Fibroblast of skin of right biceps (primary cell): ENCODE data around the gene C22orf31.
"Not testable (repeated sequence)": the region's sequence is repeated elsewhere in the genome, so short reads cannot be mapped to it uniquely, and the experiment has no call there.

ENCODE experiments used
- DNase-seq: peaks from one replicate; pipeline ENCODE4 v3.0.0-alpha.2; 2013

The C22orf31 gene

GRCh38 chr22:29053048-29053702, 8.5 kb downstream of the C22orf31 start:
- DNase-seq, result no peak

- no peak for DNase-seq
These were observed 11.2 kb downstream of the C22orf31 start for GRCh38 chr22:29050457-29050856.

GRCh38 chr22:29049655-29050263, 11.9 kb downstream of the C22orf31 start:
- DNase-seq, result no peak

GRCh38 chr22:29048822-29049654, 12.6 kb downstream of the C22orf31 start:
- DNase-seq, result no peak

- peak; percentile 80 for DNase-seq
These were observed 16.9 kb downstream of the C22orf31 start for GRCh38 chr22:29044657-29045176.

- DNase-seq, result peak; percentile 73
These were observed 17.6 kb downstream of the C22orf31 start for GRCh38 chr22:29043906-29044575.

GRCh38 chr22:29041408-29041807, 20.2 kb downstream of the C22orf31 start:
- DNase-seq, result peak; percentile 82

GRCh38 chr22:29040385-29041275, 21.0 kb downstream of the C22orf31 start:
- peak; percentile 87 for DNase-seq

- DNase-seq, result not testable (repeated sequence)
These were observed 21.9 kb downstream of the C22orf31 start for GRCh38 chr22:29039684-29040083.

GRCh38 chr22:29039148-29039547, 22.5 kb downstream of the C22orf31 start:
- DNase-seq, result no peak

GRCh38 chr22:29037340-29037932, 24.2 kb downstream of the C22orf31 start:
- no peak for DNase-seq

GRCh38 chr22:29032584-29032983, 29.0 kb downstream of the C22orf31 start:
- DNase-seq, result no peak

- DNase-seq, result peak; percentile 7
These were observed 29.6 kb downstream of the C22orf31 start for GRCh38 chr22:29032014-29032475.

GRCh38 chr22:29031227-29032011, 30.2 kb downstream of the C22orf31 start:
- DNase-seq, result peak; percentile 96

- DNase-seq, result peak; percentile 80
These were observed 30.9 kb downstream of the C22orf31 start for GRCh38 chr22:29030618-29031226.

GRCh38 chr22:29030016-29030617, 31.5 kb downstream of the C22orf31 start:
- DNase-seq, result peak; percentile 61

- DNase-seq, result no peak
These were observed 32.2 kb downstream of the C22orf31 start for GRCh38 chr22:29029202-29030000.

- DNase-seq, result no peak
These were observed 33.2 kb downstream of the C22orf31 start for GRCh38 chr22:29028468-29028867.

GRCh38 chr22:29026579-29026978, 35.1 kb downstream of the C22orf31 start:
- no peak for DNase-seq
